ENCODE measurements around the gene KASH5.
"Not testable (repeated sequence)": the region's sequence is repeated elsewhere in the genome, so short reads cannot be mapped to it uniquely, and the experiment has no call there.

Gene KASH5

GRCh38 chr19:49443366-49444099, 55.5 kb downstream of the KASH5 start:
- H3K4me3 ChIP-seq (ENCODE audit: low read length) = peak overlapping the region; percentile 84
- H3K9me3 ChIP-seq (replicated peaks; ENCODE audit: insufficient read depth, low read length) = no peaks in the 10 kb centered on the region
- H3K79me2 ChIP-seq (ENCODE audit: low read length) = no peaks in the 10 kb centered on the region
- no peaks in the 10 kb centered on the region for H3K4me1 ChIP-seq (ENCODE audit: low read length)
- H3K27ac ChIP-seq (ENCODE audit: low read length) = peak overlapping the region; percentile 28; the same call in 1 of the 2 replicates
- peaks cover 36% of the 10 kb centered on the region for H3K27me3 ChIP-seq (replicated peaks; ENCODE audit: insufficient read depth, low read length)
- H2AFZ ChIP-seq (ENCODE audit: low read length) = peak overlapping the region; percentile 99
- peaks cover 6% of the 10 kb centered on the region; the same call in 1 of the 2 replicates for H3F3A ChIP-seq (ENCODE audit: insufficient read depth, low read length)
- TF ChIP-seq CTCF (IDR thresholded peaks at IDR 0.05; ENCODE audit: low read length) (peak; percentile 78), EZH2phosphoT487 (IDR thresholded peaks at IDR 0.05; ENCODE audit: low read length) (no peak)
- no peaks in the 10 kb centered on the region for H4K20me1 ChIP-seq (ENCODE audit: insufficient read depth, low read length)
- H3K36me3 ChIP-seq (replicated peaks; ENCODE audit: insufficient read depth, low read length) = no peaks in the 10 kb centered on the region
- H3K4me2 ChIP-seq (ENCODE audit: low read depth, low read length) = peak overlapping the region; percentile 90
- peak; percentile 93 for DNase-seq
- peak overlapping the region; percentile 62; the same call in 1 of the 2 replicates for H3K9ac ChIP-seq (ENCODE audit: low read length)
- no peaks in the 10 kb centered on the region for H3K9me2 ChIP-seq (replicated peaks; ENCODE audit: insufficient read depth, low read length)

- peaks cover 29% of the 10 kb centered on the region for H3K27me3 ChIP-seq (replicated peaks; ENCODE audit: insufficient read depth, low read length)
- peak overlapping the region; percentile 99; the same call in 1 of the 2 replicates for H2AFZ ChIP-seq (ENCODE audit: low read length)
- peak overlapping the region; percentile 84; the same call in 1 of the 2 replicates for H3K4me3 ChIP-seq (ENCODE audit: low read length)
- not testable (repeated sequence) for H3K79me2 ChIP-seq (ENCODE audit: low read length); H4K20me1 ChIP-seq (ENCODE audit: insufficient read depth, low read length); H3K36me3 ChIP-seq (replicated peaks; ENCODE audit: insufficient read depth, low read length); H3K9me2 ChIP-seq (replicated peaks; ENCODE audit: insufficient read depth, low read length); H3K9ac ChIP-seq (ENCODE audit: low read length); H3K4me1 ChIP-seq (ENCODE audit: low read length); H3K9me3 ChIP-seq (replicated peaks; ENCODE audit: insufficient read depth, low read length); DNase-seq; H3K27ac ChIP-seq (ENCODE audit: low read length); H3F3A ChIP-seq (ENCODE audit: insufficient read depth, low read length)
- H3K4me2 ChIP-seq (ENCODE audit: low read depth, low read length) = peak overlapping the region; percentile 90; the same call in 1 of the 2 replicates
These were observed 56.2 kb downstream of the KASH5 start for GRCh38 chr19:49444100-49444700.

GRCh38 chr19:49445997-49446396, 57.9 kb downstream of the KASH5 start:
- peaks cover 6% of the 10 kb centered on the region; the same call in 1 of the 2 replicates for H3F3A ChIP-seq (ENCODE audit: insufficient read depth, low read length)
- H3K36me3 ChIP-seq (replicated peaks; ENCODE audit: insufficient read depth, low read length) = no peaks in the 10 kb centered on the region
- no peaks in the 10 kb centered on the region for H3K9me2 ChIP-seq (replicated peaks; ENCODE audit: insufficient read depth, low read length)
- H3K27ac ChIP-seq (ENCODE audit: low read length) = no peak overlapping the region
- peaks cover 5% of the 10 kb centered on the region; the same call in 1 of the 2 replicates for H3K4me1 ChIP-seq (ENCODE audit: low read length)
- H3K27me3 ChIP-seq (replicated peaks; ENCODE audit: insufficient read depth, low read length) = peaks cover 11% of the 10 kb centered on the region
- no peak overlapping the region for H3K4me3 ChIP-seq (ENCODE audit: low read length)
- peaks cover 14% of the 10 kb centered on the region for H3K79me2 ChIP-seq (ENCODE audit: low read length)
- DNase-seq = no peak
- no peak overlapping the region for H3K9ac ChIP-seq (ENCODE audit: low read length)
- H3K4me2 ChIP-seq (ENCODE audit: low read depth, low read length) = no peak overlapping the region
- TF ChIP-seq CTCF (IDR thresholded peaks at IDR 0.05; ENCODE audit: low read length) (no peak), EZH2phosphoT487 (IDR thresholded peaks at IDR 0.05; ENCODE audit: low read length) (no peak), EZH2 (optimal IDR thresholded peaks at IDR 0.05; ENCODE audit: low read depth, low read length) (no peak)
- H3K9me3 ChIP-seq (replicated peaks; ENCODE audit: insufficient read depth, low read length) = no peaks in the 10 kb centered on the region
- H4K20me1 ChIP-seq (ENCODE audit: insufficient read depth, low read length) = no peaks in the 10 kb centered on the region
- H2AFZ ChIP-seq (ENCODE audit: low read length) = no peak overlapping the region

All from MM.1S (cell line).